RWPE2 (cell line): ENCODE measurements around the gene CD93.

Source experiments
- ATAC-seq: fragments of 200-7000 bp; cut with Tn5 transposase; 3 replicates; pipeline ENCODE4 v1.9.1; 2021; ENCODE audit warnings: low read depth
- DNase-seq: peaks from one replicate; pipeline ENCODE4 v3.0.0-alpha.2; 2020; ENCODE audit warnings: low spot score
- H3K27ac ChIP-seq: fragments of 450-650 bp; 2 replicates; pipeline ENCODE4 v1.5.1; 2017; ENCODE audit warnings: mild to moderate bottlenecking; ENCODE audit not compliant: poor library complexity, severe bottlenecking
- H3K27me3 ChIP-seq: fragments of 250-450 bp; sonication (Bioruptor Pico); 2 replicates; pipeline ENCODE4 v1.5.1; 2021; ENCODE audit warnings: mild to moderate bottlenecking, moderate library complexity; ENCODE audit not compliant: insufficient read depth, poor library complexity, severe bottlenecking
- H3K36me3 ChIP-seq: fragments of 250-450 bp; sonication (Bioruptor Pico); 2 replicates; pipeline ENCODE4 v1.5.1; 2020; ENCODE audit warnings: low read depth, mild to moderate bottlenecking, moderate library complexity
- H3K4me1 ChIP-seq: fragments of 250-450 bp; sonication (Bioruptor Pico); 2 replicates; pipeline ENCODE4 v1.5.1; 2021; ENCODE audit warnings: mild to moderate bottlenecking, moderate library complexity; ENCODE audit not compliant: insufficient read depth, poor library complexity, severe bottlenecking
- H3K4me3 ChIP-seq: fragments of 250-450 bp; sonication (Bioruptor Pico); 2 replicates; pipeline ENCODE4 v1.5.1; 2021; ENCODE audit warnings: mild to moderate bottlenecking, moderate library complexity; ENCODE audit not compliant: severe bottlenecking
- H3K9me3 ChIP-seq: fragments of 250-450 bp; sonication (Bioruptor Pico); 2 replicates; pipeline ENCODE4 v1.5.1; 2021; ENCODE audit warnings: mild to moderate bottlenecking, moderate library complexity; ENCODE audit not compliant: severe bottlenecking
- TF ChIP-seq, protein P1 (sequence below): fragments of 450-650 bp; IDR thresholded peaks from one replicate; pipeline ENCODE4 v1.5.1; 2017; ENCODE audit warnings: mild to moderate bottlenecking, moderate library complexity; ENCODE audit not compliant: poor library complexity, severe bottlenecking

CD93 gene

DNA sequence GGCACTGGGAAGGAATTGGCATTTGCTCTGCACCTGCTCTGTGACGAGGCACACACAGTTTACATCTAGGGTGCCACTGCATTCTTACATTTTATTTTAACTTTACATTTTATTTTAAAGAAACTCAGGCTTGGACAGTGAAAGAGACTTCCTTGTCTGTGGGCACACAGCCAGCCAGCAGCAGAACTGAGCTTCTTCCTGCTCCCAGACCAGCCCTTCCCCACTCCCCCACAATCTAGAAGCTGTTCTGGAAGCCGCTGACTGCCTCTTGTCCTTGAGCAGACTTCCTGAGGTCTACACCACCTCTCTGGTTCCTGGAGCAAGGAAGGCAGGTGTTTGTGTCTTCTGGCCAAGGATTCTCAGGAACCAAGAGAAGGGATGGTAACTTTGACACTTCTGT is 27.9 kb upstream of the CD93 start:
- Histone ChIP-seq H3K27ac (no peak overlapping the region), H3K4me1 (no peaks in the 10 kb centered on the region), H3K9me3 (no peaks in the 10 kb centered on the region), H3K36me3 (no peaks in the 10 kb centered on the region), H3K27me3 (no peaks in the 10 kb centered on the region), H3K4me3 (no peak overlapping the region)
- no peak for ATAC-seq
- TF ChIP-seq, protein P1, sequence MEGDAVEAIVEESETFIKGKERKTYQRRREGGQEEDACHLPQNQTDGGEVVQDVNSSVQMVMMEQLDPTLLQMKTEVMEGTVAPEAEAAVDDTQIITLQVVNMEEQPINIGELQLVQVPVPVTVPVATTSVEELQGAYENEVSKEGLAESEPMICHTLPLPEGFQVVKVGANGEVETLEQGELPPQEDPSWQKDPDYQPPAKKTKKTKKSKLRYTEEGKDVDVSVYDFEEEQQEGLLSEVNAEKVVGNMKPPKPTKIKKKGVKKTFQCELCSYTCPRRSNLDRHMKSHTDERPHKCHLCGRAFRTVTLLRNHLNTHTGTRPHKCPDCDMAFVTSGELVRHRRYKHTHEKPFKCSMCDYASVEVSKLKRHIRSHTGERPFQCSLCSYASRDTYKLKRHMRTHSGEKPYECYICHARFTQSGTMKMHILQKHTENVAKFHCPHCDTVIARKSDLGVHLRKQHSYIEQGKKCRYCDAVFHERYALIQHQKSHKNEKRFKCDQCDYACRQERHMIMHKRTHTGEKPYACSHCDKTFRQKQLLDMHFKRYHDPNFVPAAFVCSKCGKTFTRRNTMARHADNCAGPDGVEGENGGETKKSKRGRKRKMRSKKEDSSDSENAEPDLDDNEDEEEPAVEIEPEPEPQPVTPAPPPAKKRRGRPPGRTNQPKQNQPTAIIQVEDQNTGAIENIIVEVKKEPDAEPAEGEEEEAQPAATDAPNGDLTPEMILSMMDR, result no peak
- no peak for DNase-seq

DNA sequence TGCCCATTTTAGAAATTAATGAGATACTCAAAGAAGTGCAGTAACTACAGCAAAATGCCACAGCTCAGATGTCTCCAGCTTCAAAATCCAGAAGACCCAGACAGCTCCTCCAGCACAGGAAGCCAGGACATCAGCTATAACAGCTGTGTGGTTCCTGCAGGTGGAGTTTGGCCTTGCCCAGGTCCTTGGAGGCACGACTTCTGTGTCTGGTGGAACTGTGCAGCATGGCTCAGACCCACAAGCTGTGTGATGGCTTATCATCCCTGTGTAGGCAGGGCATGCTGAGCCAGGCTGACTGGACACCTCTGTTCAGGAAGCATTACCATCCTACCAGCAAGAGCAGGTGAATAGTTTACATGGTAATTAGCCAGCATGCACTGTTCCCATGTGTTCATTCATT is 26.5 kb upstream of the CD93 start:
- no peaks in the 10 kb centered on the region for H3K4me1 ChIP-seq
- H3K27me3 ChIP-seq, result no peaks in the 10 kb centered on the region
- no peaks in the 10 kb centered on the region for H3K36me3 ChIP-seq
- H3K9me3 ChIP-seq, result no peaks in the 10 kb centered on the region
- TF ChIP-seq, protein P1, result no peak
- H3K4me3 ChIP-seq, result no peak overlapping the region
- ATAC-seq (no peak), DNase-seq (no peak)
- no peak overlapping the region for H3K27ac ChIP-seq

DNA sequence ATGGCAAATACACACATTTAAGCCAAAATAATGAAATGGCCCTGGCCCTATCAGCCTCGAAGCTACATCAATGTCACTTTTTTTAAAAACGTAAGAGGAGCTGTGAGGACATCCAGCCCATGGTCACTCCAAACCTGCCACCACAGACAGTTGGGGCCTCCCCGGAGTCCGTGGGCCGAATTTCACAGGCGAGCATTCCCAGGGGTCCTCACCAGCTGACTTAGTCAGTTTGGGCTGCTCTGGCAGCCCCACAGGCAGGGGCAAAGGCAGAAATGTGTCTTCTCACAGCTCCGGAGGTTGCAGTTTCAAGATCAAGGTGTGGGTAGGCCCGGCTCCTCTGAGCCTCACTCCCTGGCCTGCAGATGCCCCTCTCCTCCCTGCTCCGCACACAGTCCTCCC is 25.8 kb upstream of the CD93 start:
- H3K36me3 ChIP-seq, result no peaks in the 10 kb centered on the region
- no peak for DNase-seq
- no peak overlapping the region for H3K27ac ChIP-seq
- H3K4me3 ChIP-seq, result no peak overlapping the region
- ATAC-seq, result no peak
- no peaks in the 10 kb centered on the region for H3K9me3 ChIP-seq
- H3K27me3 ChIP-seq, result no peaks in the 10 kb centered on the region
- no peaks in the 10 kb centered on the region for H3K4me1 ChIP-seq
- TF ChIP-seq, protein P1, result no peak

DNA sequence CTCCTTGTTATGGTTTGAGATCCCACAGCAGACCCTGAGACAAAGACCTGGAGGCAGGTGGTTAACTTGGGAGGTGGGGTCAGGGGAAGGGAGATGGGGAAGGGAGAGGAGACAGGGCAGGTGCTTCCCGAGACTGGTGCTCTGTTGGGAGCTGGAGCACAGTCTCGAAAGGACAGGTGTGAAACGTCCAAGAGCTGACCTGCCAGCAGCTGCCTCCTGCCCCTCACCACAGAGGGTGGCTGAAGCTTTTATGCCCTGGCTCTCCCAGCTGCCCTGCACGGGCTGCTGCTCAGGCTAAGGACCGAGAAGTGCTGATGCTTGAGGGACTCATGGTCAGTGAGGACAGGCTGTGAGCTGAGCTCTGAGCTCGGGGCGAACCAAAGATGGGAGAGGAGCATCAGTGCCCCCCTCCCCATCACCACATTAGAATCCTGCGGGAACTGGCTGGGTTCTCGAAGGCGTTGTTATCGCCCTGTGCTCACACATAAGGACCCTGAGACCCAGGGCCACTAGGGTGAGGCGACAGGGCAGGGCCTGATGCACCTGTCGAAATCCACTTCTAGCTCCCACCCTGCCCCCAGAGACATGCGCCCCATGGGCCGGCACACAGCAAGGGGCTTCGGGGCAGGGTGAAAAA is 25.3 kb upstream of the CD93 start:
- H3K4me3 ChIP-seq, result no peak overlapping the region
- no peak for ATAC-seq
- H3K4me1 ChIP-seq, result no peaks in the 10 kb centered on the region
- no peaks in the 10 kb centered on the region for H3K36me3 ChIP-seq
- no peaks in the 10 kb centered on the region for H3K9me3 ChIP-seq
- no peaks in the 10 kb centered on the region for H3K27me3 ChIP-seq
- H3K27ac ChIP-seq, result no peak overlapping the region
- DNase-seq, result no peak
- TF ChIP-seq, protein P1, result no peak

DNA sequence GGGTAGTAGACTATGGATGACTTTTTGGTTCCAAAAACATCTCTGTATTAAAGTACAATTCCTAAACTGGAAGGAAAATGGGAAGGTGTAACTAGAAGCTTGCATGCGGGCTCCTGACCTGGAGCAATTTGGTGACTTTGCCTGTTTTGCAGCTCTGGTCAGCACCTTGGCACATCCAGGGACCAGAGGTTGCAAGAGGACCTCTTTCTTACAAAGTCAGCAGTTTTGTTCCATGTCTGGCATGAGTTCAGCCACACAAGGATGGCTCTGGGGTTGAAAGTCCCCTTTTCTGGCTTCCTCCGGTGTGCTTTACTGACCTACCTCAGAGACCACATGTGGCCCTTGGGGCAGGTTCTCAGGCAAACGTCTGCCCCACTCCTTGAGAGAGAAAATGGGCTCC is 22.7 kb upstream of the CD93 start:
- no peaks in the 10 kb centered on the region for H3K36me3 ChIP-seq
- H3K27ac ChIP-seq, result no peak overlapping the region
- H3K4me3 ChIP-seq, result no peak overlapping the region
- TF ChIP-seq, protein P1, result no peak
- H3K27me3 ChIP-seq, result no peaks in the 10 kb centered on the region
- ATAC-seq (no peak), DNase-seq (no peak)
- no peaks in the 10 kb centered on the region for H3K9me3 ChIP-seq
- no peaks in the 10 kb centered on the region for H3K4me1 ChIP-seq
